Testis (tissue), 3 donors: Measurements from ENCODE around the gene AMBRA1. TPM values are rescaled to one million over a fixed set of nuclear protein-coding genes. Genes with fewer than 3 reads are reported as not detected.

Experiments used
- DNase-seq: peaks from one replicate; pipeline ENCODE4 v3.0.0-alpha.2; 2019
- H3K27ac ChIP-seq, 2 donors: fragments of 200-600 bp; sonication (generic); one replicate each; pipeline ENCODE4 v1.5.1; 2019
- H3K27me3 ChIP-seq: fragments of 200-600 bp; sonication (generic); one replicate; pipeline ENCODE4 v1.5.1; 2019
- H3K36me3 ChIP-seq: fragments of 200-600 bp; sonication (generic); one replicate; pipeline ENCODE4 v1.5.1; 2017; ENCODE audit warnings: low read depth; ENCODE audit errors: missing control alignments
- H3K4me1 ChIP-seq: fragments of 200-600 bp; sonication (generic); one replicate; pipeline ENCODE4 v1.5.1; 2019
- H3K4me3 ChIP-seq, 2 donors: fragments of 200-600 bp; sonication (generic); one replicate each; pipeline ENCODE4 v1.5.1; 2017 to 2019
- H3K9me3 ChIP-seq: fragments of 200-600 bp; sonication (generic); one replicate; pipeline ENCODE4 v1.5.1; 2017
- POLR2A ChIP-seq: fragments of 450-650 bp; IDR thresholded peaks from one replicate; pipeline ENCODE4 v1.6.1; 2017; ENCODE audit warnings: antibody characterized with exemption, mild to moderate bottlenecking, moderate library complexity
- WGBS, 2 donors: methylation state at CpG; one replicate each; pipeline ENCODE4 v1.1.5; 2018; 5-methylcytosine and 5-hydroxymethylcytosine counted together
- intact Hi-C: fragments of 100-400 bp; cut with DNase I; formaldehyde crosslinking; loops from one replicate; pipeline ENCODE4 v1.15.1; 2023; ENCODE audit warnings: low total_unique reads
- polyA plus RNA-seq: library from polyadenylated mRNA; stranded (reverse); fragments of 350-450 nt; fragmentation: Illumina TruSeq; extraction: RNeasy Lipid Tissue Mini Kit (QIAGEN cat#74804); gene quantifications from one replicate; pipeline ENCODE4 v1.2.3, GENCODE V29; 2014; ENCODE audit warnings: low read depth, low replicate concordance; ENCODE audit not compliant: insufficient read depth
- total RNA-seq, 2 donors: library from RNA; depleted of rRNA; stranded (reverse); fragments of >200 nt; gene quantifications; one replicate each; pipeline ENCODE4 v1.2.3, GENCODE V29; 2016
- TF ChIP-seq, protein P1 (sequence below), 3 experiments: fragments of 450-650 bp in 2 of 3; fragments of 200-600 bp in 1 of 3; sonication (generic) in 1 of 3; IDR thresholded peaks; one replicate each; pipeline ENCODE4 v1.5.1; 2016 to 2019; ENCODE audit warnings: antibody characterized with exemption in 3 of 3, mild to moderate bottlenecking in 2 of 3, moderate library complexity in 1 of 3

AMBRA1 gene
- total and polyA plus RNA-seq, 3 donors from 2014 or later, result 28.0 to 68.3 (median 55.6) TPM

DNA sequence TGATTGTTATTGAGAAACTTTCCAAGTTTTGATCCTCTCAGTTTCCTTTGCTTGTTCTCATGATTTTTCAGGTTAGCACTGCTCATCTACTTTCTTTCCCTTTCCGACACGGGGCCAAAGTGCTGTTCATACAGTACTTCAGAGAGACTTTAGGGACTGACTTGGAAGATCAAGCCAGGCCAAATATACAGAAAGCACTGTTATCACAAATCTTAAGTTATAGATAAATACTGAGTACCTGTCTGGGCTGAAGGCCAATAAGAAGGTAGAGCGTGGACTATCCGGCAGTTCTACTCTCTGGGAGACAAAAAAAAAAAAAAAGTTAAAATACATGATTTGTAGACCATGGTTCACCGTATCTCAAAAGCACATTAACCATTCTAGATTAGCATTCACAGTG lies 46.2 kb downstream of the AMBRA1 start:
- TF ChIP-seq, protein P1, sequence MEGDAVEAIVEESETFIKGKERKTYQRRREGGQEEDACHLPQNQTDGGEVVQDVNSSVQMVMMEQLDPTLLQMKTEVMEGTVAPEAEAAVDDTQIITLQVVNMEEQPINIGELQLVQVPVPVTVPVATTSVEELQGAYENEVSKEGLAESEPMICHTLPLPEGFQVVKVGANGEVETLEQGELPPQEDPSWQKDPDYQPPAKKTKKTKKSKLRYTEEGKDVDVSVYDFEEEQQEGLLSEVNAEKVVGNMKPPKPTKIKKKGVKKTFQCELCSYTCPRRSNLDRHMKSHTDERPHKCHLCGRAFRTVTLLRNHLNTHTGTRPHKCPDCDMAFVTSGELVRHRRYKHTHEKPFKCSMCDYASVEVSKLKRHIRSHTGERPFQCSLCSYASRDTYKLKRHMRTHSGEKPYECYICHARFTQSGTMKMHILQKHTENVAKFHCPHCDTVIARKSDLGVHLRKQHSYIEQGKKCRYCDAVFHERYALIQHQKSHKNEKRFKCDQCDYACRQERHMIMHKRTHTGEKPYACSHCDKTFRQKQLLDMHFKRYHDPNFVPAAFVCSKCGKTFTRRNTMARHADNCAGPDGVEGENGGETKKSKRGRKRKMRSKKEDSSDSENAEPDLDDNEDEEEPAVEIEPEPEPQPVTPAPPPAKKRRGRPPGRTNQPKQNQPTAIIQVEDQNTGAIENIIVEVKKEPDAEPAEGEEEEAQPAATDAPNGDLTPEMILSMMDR (IDR thresholded peaks at IDR 0.05), result no peak
- no peak for TF ChIP-seq POLR2A
- no peaks in the 10 kb centered on the region for H3K4me1 ChIP-seq
- no peak overlapping the region for H3K4me3 ChIP-seq
- H3K36me3 ChIP-seq, result no peaks in the 10 kb centered on the region
- H3K9me3 ChIP-seq, result no peaks in the 10 kb centered on the region
- 89 to 90% methylated on average over 5 of the region's 5 CpGs for WGBS, 2 donors
- H3K27ac ChIP-seq, result no peak overlapping the region
- no peak for DNase-seq
- no peaks in the 10 kb centered on the region for H3K27me3 ChIP-seq
- intact Hi-C loops, result no loop called here

DNA sequence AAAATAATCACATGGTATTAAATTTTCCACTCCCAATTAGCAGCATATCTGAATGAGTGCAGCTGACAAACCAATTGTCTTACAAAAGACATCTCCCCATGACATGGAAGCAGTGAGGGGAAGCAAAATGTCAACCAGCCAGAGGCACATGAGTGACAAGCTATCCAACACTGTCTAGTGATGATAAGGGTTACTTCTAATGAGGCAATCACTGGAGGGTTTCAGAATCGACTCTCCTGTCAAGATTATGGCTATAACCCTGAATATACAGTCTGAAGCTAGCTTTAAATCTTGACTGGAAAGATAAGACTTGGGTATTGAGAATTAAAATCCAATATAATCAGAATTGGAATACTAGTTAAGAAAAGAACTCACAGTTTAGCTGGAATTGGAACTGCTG lies 50.3 kb downstream of the AMBRA1 start:
- H3K9me3 ChIP-seq, result no peaks in the 10 kb centered on the region
- intact Hi-C loops, result no loop called here
- DNase-seq, result no peak
- H3K27ac ChIP-seq, result no peak overlapping the region
- H3K27me3 ChIP-seq, result no peaks in the 10 kb centered on the region
- H3K4me3 ChIP-seq, result no peak overlapping the region
- WGBS, 2 donors, result 48 to 57% methylated on average over 1 of the region's 1 CpG
- H3K4me1 ChIP-seq, result no peaks in the 10 kb centered on the region
- H3K36me3 ChIP-seq, result no peaks in the 10 kb centered on the region
- TF ChIP-seq, protein P1 (IDR thresholded peaks at IDR 0.05), result no peak
- TF ChIP-seq POLR2A, result no peak

DNA sequence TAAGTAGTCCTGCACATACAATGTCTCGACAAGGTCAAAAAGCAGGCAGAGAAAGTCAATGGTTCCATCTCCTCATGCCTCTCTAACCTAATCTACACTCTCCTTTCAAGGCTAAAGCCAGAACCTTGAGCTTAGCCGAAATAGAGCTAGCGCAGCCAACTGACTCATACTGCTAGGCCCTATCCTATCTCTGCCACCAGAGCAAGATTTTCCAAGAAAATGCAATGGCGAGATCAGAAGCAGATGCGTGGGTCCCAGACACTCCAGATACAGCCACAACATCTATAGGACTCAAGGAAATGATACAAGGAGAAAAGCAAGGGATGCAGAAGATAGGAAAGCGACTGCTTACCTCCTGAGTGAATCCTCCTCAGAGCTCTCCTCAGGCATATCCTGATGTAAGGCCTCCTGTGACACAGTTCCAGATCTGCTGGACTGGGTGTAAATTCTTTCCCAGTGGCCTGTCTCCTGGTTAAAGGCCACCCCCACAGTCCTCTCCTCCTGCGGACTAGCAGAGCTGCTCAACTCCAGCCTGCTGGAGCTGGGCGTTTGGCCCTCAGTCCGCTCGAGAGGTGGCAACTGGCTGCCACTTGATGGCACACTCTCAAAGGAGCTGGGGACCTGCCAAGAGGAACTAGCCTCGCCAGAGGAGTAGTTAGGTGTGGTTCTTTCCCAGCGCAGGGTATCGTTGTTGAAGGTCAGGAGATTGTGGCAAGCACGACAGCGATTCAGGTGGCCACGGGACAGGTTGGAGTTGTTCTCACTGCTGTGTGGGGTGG lies 52.0 kb downstream of the AMBRA1 start:
- no peaks in the 10 kb centered on the region for H3K4me1 ChIP-seq
- TF ChIP-seq, protein P1 (IDR thresholded peaks at IDR 0.05), result no peak
- TF ChIP-seq POLR2A, result no peak
- no peaks in the 10 kb centered on the region for H3K36me3 ChIP-seq
- DNase-seq, result peak; percentile 82
- no peaks in the 10 kb centered on the region for H3K9me3 ChIP-seq
- intact Hi-C loops, result no loop called here
- no peaks in the 10 kb centered on the region for H3K27me3 ChIP-seq
- no peak overlapping the region for H3K4me3 ChIP-seq
- 75 to 84% methylated on average over 10 to 16 of the region's 16 CpGs for WGBS, 2 donors
- H3K27ac ChIP-seq, result no peak overlapping the region

- TF ChIP-seq, protein P1 (IDR thresholded peaks at IDR 0.05), result no peak
- no peak for TF ChIP-seq POLR2A
- 95 to 99% methylated on average over 4 of the region's 4 CpGs for WGBS, 2 donors
- no peaks in the 10 kb centered on the region for H3K36me3 ChIP-seq
- no peak overlapping the region for H3K27ac ChIP-seq
- no peaks in the 10 kb centered on the region for H3K27me3 ChIP-seq
- H3K4me3 ChIP-seq, result no peak overlapping the region
- no peaks in the 10 kb centered on the region for H3K4me1 ChIP-seq
- no peak for DNase-seq
- no peaks in the 10 kb centered on the region for H3K9me3 ChIP-seq
- intact Hi-C loops, result no loop called here
Measured at GRCh38 chr11:46540807-46541206, 53.0 kb downstream of the AMBRA1 start.
